RPMI7951 (cell line): ENCODE data around the gene EFCAB8. TPM values are rescaled to one million over a fixed set of nuclear protein-coding genes. Genes with fewer than 3 reads are reported as not detected.

Experiments
- DNase-seq: peaks from one replicate; pipeline ENCODE4 v3.0.0-alpha.2; 2012; ENCODE audit warnings: low read depth
- total RNA-seq: library from RNA; depleted of rRNA; stranded (reverse); fragments of >200 nt; shearing (Covaris generic); gene quantifications from 2 replicates; pipeline ENCODE4 v1.2.3, GENCODE V29; 2014; rRNA removed

The EFCAB8 gene, protein sequence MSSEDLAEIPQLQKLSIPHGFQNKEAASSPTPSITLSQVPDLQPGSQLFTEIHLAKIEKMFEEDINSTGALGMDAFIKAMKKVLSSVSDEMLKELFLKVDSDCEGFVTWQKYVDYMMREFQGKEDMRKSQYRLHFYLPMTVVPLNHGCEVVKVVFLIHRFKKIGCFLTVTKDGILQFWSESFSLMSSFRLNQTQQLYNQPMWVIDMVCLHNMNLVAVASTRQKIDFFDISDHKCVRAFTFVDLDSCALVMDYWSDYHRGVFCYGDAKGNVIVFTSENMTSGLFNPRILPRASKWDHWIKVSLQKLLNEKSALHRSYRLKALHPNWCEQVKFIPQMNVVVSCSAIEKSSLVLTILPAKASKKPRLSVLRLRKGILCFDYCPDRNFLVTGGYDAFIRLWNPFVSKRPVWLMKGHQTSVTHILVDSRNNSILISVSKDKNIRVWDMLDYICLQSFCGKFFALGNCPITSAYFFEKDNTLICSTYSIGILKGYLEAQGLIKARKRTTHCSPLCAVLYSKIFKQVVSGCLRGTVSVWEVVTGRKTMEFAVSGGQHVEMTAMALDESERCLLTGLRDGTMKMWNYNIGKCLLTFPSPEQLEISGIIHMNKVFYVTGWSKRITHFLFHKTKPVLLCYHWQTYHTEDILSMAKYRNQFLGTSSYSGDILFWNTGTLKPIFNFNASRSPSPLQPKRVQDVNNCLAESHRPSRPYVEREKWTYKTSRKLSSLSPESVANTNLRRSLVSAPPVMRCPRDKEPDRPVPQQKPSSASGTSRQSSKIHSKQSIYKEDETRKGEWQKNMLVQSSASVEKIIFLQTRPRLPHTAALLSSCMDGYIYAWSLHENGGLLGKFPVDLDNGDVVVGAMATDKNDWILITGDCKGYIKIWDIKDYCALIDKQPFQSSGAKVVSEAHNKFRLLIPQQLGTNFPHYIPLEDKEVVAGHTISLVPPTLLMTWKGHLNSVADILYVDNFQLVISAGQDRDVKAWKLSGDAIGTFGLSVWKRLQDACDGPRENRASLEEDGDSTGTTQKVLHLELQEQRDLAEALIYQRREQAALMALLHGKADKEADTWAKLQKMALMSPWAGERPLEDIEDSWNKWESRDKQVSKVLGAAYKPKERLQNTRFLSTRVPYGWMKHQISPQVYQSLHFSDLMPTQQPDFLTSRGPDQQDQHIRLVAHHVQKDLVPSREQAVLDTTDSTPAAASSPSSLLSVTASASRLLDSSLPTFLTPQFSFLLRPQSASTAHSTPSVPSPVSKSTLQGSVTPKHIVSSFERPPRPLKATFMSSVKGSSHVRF
- total RNA-seq, result 0.10 and 1.1 TPM in 2 replicates

DNA sequence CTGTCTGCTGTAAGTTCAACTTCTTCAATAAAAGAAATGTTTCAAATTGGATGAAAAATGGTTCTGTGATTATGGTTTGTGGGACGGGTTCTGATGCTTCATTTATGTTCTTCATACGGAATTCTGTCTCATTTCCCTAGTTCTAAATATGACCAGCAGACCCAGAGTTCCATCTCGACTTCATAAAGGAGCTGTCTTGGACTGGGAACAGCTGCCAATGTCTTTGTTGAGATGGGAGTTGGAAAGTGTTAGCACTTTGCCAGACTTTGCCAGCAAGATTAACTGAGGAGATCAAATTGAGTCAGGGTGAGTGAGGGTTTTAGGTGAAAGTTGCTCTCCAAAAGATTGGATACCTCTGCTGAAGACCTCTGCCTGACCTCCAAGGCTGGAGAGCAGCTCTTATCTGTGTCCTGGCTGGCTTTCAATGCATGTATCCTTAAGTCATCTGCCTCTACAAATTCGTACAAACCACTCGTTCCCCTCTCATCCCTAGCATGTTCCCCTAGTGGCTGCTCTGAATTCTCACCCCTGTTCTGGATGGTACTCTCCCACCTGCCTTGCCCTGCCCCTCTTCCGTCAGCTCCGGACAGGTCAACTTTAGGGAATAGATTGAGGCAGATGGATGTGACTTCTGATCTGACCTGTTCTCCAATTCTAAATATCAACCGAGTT, at the start of gene EFCAB8:
Gene EFCAB8 (plus strand): TSS at position 223 of the 672 bp plus-strand sequence. CDS start 4,870 bp downstream, outside the sequence.
- DNase-seq, result no peak

DNA sequence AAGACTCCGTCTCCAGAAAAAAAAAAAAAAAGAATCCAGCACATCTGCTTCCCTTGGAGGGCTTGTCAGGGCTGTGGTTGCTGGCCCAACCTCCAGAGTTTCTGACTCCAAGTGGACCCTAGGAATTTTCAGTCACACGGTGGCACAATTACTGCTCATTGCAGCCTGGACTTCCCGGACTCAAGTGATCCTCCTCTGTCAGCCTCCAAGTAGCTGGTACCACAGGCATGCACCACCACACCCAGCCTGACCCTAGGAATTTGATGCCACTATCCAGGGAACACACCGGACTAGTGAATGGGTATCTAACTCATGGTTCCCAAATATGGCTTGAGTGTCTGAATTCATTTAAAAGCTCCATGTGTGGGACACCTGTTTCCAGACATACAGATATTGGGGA, 48.8 kb upstream of the EFCAB8 start:
- DNase-seq, result no peak

DNA sequence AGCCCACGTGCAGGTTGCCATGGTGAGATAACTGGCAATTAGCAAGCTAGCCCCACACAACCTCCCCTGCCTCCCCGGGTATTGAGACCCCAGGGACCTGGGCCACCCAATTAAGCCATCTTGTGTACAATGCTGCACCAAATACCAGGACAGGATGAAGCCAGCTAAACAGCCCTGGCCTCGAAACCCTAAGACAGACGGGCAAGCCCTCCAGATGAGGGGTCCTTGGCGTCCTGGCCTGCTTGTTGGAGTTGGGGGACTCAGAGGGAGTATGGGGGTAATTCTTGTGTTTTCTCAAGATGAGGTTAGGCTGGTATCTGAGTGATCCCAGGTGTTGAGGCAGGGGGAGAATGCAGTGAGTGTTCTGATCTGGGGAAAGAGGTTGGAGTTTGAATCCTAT, 47.8 kb upstream of the EFCAB8 start:
- DNase-seq, result no peak

DNA sequence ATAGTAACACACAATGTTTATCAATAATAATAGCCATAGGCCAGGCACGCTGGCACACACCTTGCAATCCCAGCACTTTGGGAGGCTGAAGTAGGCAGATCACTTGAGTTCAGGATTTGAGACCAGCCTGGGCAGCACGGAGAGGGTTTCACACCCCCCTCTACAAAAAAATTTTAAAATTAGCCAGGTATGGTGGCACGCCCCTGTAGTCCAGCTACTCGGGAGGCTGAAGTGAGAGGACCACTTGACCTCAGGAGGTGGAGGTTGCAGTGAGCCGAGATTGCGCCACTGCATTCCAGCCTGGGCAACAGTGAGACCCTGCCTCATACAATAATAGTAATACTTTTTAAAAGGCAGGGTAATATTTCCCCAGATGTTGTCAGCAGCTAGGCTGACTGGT, 46.8 kb upstream of the EFCAB8 start:
- no peak for DNase-seq

DNA sequence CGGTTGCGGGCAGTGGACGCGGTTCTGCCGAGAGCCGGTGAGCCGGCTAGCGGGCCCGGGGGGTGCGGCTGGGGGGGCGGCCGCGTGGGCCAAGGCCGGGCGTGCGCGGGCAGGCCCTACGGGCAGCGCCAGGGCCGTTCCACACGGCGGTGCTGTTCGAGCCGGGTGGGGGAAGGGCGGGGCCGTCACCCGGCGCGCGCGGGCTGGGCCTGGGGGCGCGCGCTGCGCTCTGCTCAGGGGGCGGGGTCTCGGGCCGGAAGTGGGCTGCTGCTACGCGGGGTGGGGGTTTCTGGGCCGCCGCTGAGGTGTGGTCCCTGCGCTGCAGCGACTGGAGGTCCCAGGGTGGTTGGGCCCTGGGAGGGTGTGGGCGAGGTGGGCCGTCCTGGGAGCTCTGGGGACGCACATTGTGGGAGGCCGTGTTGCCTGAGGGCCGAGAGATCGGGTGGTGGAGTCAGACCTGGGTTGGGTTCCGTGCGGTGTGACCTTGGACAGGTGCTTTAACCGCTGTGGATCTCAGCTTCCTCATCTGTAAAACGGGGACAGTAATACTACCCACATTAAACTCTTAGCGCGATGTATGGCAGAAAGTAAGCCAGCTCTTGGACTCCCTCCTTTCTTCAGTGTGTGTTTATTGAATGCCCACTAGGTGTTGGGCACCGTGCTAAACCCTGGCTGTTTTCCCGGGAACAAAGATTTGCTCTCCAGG, 38.6 kb upstream of the EFCAB8 start:
- DNase-seq, result peak; percentile 67

DNA sequence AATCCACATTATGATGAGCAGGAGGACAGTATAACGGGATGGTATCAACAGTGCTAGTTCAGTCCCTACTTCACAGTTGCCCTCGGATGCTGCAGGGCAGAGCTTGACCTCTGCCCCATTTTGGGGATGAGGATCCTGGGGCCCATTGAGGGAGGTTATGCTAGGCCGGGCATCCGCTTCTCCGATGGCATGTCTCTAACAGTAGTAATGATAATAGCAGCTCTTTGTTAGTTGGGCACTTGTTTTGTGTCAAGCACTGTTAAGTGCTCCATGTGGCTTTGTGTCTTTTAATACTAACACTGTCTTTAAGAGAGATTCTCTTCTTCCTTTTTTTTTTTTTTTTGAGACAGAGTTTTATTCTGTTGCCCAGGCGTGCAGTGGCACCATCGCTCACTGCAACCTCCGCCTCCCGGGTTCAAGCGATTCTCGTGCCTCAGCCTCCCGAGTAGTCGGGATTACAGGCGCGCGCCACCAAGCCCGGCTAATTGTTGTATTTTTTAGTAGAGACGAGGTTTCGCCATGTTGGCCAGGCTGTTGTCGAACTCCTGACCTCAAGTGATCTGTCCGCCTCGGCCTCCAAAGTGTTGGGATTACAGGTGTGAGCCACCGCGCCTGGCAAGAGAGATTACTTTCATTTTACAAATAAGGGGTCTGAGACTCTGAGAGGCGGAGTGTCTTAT, 37.9 kb upstream of the EFCAB8 start:
- no peak for DNase-seq

DNA sequence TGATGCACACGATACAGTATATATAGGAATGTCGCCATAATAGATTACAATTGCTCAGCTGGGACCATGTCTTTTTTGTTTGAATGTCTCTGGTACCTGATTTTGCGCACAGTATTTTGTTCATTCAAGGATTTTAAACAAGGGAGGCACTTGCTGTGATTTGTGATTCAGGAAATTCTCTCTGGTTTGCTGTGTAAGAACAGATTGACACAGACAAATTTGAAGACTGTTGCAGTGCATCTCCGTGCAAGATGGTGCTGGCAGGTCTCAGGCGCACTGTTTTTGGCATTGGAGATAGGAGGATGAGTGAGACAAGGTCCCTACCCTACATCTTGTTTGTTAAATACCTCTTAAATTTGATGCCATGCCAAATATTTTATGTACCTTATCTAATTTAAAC, 36.5 kb upstream of the EFCAB8 start:
- DNase-seq, result no peak

DNA sequence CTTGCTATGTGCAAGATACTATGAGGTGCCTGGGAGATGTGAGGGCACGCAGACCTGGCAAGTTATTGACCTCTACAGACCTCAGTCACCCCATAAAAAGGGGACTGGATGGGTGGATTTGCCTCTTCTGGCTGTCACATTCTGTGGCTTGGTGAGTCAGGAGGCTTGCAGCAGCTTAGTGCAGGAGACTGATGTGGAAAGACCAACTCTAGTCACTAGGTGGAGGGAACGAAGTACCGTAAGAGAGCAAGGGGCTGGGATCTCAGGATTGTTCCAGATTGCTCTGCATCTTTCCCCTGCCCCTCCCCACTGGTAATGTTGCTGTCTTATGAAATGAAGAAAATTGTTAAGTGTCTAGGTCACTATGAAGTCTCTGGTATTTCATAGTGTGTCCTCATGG, 35.6 kb upstream of the EFCAB8 start:
- DNase-seq, result peak; percentile 75

DNA sequence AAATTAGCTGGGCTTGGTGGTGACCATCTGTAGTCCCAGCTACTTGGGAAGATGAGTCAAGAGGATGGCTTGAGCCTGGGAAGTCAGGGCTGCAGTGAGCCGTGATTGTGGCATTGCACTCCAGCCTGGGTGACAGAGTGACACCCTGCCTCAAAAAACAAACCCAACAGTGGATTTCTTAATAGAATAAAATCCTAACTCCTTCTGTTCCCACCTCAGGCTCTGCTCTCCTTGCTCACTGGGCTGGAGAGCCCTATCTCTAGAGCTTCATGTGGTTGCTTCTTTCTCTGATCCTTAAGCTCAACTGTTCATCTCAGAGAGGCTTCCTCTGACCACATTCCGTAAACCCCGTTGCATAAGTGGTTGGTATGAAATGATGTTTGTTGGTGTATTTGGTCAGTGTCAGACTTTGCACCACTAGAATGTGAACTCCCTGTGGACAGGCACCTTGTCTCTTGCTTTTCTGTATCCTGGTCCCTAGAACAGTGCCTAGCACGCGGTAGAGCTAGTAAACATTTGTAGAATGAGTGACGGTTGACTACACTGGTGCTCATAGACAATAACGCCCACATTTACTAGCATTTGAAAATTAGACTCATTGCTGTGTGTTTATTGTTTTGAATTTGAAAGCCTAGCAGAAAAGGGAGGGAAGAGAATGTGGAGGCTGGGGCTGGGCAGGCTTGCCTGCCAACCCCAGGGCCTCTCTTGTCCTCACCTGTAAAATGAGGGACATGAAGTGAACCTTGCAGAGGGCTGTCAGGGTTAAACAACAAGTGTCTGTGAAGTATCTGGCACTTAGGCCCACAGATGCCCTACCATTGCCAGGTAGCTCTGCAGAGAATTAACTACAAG, 34.8 kb upstream of the EFCAB8 start:
- DNase-seq, result no peak

DNA sequence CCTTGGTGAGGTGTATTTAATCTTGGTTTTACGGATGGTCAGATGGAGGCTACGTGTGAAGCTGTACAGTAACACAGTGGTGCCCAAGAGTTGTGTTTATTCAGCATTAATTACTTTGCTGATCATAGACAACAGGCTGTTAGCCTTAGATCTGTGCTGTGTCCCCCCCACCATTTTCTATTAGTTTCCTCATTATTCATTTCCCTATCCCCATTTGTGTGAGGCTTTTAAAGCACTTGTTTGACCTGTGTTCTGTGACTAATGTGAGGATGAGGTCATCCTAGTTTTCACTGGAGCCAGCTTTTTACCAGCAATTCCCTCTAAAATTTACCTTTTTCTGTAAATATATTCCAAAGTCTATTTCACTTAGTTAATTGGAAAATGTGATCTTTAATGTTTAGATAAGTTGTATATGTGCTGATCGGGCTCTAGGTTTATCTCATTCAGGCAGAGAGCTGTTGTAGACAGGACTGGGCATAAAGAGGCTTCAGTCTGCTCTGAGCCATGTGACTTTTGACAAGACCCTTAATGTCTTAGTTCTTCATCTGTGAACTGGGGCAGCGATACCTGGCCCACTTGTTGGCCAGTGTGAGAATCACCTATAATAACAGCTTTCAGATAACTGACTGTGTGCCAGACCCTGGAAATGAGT, 30.6 kb upstream of the EFCAB8 start:
- DNase-seq, result no peak

DNA sequence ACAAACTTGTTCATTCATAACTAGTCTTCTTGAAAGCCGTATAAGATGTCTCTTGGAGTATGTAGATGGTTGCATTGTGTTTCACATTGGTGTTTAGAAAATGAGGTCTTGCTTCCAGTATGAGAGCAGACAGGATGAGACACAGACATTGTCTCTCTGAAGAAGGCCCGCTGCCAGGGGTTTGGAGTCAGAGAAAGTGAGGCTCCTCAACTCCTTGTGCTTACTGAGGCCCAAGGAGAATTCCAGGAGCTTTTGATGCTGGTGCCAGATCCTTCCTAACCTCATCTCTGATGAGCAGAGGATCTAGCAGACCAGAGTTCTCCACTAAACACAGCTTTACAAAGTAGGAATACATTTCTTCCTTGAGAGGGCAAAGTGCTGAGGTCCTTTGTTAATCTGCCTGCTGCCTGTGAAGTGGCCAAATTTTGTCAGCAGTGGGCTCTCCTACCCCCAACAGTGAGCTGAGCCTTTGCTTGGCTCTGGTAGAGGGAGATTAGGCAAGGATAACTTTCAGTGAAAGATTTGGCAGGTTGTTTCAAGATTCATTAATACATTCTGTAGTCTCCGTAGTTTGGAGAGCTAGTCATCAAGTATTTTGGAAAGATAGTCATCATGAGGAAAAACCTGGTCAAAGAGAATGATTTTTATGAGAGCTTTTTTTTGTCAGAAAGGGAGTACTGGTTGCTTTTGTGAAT, 29.3 kb upstream of the EFCAB8 start:
- no peak for DNase-seq

DNA sequence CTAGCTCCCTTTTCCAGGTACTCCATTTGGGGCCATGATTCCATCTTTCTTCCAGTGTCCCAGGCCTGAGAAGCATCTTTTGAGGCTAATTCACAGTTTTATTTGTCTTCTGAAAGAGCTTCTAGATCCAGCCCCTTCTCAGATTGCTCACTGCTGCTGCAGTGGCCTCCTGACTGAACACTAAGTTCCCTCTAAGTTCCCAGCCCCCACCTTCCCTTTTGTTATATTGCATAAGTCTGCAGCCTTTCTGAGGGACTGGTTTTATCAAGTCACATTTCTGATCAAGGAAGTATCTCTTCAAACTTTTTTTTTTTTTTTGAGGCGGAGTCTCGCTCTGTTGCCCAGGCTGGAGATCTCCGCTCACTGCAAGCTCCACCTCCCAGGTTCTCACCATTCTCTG, 28.3 kb upstream of the EFCAB8 start:
- no peak for DNase-seq

DNA sequence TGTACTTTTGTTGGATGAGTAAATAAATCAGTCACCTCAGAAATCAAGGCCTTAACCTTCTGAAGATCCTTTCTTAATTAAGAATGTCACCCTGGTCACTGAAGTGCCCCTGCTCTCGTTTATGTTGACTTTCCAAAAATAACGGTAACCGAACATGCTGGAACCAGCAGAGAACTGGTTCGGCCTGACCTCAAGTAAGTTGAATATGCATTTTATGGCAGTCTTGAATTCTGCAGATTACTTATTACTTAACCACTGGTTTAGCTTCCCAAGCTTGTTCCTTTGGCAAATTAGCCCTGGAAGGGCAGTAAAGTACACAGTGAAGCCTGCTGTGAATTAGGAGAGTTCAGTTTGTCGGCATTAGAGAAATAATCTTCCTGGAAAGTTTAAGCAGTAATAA, 26.7 kb upstream of the EFCAB8 start:
- DNase-seq, result no peak

DNA sequence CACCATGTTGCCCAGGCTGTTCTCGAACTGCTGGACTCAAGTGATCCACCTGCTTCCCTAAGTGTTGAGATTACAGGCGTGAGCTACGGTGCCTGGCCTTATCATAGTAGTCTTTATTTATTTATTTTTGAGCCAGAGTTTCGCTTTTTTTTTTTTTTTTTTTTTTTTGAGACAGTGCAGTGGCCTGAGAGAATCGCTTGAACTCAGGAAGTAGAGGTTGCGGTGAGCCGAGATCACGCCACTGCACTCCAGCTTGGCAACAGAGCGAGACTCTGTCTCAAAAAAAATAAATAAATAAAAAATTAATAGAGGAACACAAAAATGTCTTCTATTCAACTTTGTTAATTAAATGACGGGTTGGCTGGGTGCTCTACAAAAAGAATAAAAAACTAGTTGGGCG, 26.1 kb upstream of the EFCAB8 start:
- no peak for DNase-seq

DNA sequence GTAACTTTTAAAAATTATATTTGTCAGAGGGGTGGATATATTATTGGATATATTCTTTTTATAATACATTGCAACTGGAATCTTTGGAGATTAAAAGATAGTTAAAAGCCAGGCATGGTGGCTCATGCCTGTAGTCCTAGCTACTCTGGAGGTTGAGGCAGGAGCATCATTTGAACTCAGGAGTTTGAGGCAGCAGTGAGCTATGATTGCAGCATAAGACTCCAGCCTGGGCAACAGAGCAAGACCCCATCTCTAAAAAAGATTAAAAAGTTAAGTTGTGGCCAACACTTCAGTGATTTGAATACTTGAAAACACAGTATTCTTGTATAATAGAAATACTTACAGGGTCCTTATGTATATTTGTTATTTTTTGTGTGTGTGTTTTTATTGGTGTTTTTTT, 23.8 kb upstream of the EFCAB8 start:
- no peak for DNase-seq

DNA sequence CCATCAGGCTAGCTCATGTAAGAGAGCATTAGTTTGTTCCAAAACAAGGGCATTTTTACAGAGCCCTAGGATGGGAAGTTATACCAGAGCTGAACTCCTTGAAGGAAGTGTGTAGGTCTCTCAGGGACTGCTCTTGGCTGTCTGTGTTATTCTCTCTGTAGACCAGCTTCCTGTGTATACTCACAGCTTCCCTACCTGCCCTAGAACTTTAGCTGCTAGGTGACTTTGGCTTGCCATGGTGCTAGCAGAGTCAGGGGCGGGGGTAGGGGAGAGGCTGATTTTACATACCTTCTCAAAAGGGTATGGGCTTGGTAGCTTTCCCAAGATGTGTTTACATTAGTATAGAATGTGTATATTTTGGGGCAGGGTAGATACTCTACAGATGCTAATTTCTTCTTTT, 21.6 kb upstream of the EFCAB8 start:
- DNase-seq, result no peak

DNA sequence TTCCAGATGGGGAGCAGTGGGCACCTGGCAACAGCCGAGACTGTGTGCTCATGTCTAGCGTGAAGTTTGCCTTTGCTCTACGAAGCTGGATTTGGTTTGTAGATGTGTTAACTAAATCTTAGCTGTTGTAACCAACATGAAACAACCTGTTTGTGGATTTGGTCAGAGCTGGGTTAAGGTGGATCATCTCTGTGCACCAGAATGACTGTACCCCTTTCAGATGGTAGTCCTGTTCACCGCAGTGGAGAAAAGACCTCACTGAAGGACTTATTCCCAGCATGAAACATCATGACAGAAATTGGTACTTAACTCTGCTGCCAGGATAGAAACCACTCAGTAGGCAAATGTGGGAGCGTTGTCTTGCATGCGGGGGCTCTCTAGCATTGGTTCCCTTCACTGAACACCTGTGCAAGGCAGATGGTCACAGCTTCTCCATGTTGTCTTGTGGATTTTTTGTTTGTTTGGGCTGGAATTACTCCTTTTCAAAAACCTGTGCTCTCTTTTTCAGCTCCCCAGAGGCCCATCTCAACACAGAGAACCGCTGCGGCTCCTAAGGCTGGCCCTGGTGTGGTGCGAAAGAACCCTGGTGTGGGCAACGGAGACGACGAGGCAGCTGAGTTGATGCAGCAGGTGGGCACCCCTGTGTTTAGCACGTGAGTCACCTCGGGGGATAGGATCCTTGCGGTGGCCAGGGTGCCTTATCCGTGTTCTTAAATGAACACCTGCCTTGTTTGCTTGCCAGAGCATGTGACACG, 19.3 kb upstream of the EFCAB8 start:
- DNase-seq, result no peak

DNA sequence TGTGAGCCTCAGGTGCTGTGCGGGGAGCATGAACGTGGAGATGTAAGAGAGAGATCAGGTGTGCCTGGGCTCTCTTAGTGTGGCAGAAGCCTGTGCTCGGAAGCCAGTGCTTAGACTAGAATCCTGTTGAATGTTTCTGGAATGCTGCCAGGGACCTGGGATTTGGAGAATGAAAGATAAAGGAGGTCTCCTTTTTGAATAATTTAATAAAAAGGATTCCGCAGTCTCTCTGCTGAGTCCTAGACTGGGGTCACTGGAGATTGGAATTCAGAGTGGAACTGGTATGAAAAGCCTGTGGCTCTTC, 18.8 kb upstream of the EFCAB8 start:
- DNase-seq, result no peak
